ENCODE results near the gene PAH.

Gene PAH

DNA sequence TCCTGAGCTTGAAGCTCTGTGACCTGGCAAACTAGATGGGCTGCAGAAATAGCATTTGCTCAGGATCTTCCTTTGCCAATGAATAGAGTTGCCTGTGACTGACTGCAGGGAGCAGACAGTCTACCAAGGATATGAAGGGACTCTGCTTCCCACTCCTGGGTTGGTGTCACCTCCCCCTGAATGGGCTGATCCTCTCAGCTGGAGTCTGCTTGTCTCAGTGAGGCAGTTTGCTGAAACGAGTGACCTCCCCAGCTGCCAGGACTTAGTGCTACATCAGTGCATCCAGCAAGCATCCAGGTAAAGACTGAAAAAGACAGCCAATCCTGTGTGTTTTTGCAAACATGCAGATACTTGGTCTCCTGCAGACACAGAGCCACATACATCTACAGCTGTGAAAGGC lies 28.5 kb downstream of the PAH start:
- TF ChIP-seq, protein P1, sequence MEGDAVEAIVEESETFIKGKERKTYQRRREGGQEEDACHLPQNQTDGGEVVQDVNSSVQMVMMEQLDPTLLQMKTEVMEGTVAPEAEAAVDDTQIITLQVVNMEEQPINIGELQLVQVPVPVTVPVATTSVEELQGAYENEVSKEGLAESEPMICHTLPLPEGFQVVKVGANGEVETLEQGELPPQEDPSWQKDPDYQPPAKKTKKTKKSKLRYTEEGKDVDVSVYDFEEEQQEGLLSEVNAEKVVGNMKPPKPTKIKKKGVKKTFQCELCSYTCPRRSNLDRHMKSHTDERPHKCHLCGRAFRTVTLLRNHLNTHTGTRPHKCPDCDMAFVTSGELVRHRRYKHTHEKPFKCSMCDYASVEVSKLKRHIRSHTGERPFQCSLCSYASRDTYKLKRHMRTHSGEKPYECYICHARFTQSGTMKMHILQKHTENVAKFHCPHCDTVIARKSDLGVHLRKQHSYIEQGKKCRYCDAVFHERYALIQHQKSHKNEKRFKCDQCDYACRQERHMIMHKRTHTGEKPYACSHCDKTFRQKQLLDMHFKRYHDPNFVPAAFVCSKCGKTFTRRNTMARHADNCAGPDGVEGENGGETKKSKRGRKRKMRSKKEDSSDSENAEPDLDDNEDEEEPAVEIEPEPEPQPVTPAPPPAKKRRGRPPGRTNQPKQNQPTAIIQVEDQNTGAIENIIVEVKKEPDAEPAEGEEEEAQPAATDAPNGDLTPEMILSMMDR (conservative IDR thresholded peaks at IDR 0.05; ENCODE audit: low read depth): no peak
- ChIA-PET POLR2A (ENCODE audit: low non-redundant PET) (no interaction called here), CTCF (no interaction called here)
- DNase-seq (ENCODE audit: low spot score): no peak
- H3K27ac ChIP-seq: no peak overlapping the region

- CTCF ChIA-PET: no interaction called here
- POLR2A ChIA-PET (ENCODE audit: low non-redundant PET): no interaction called here
- no peak for DNase-seq (ENCODE audit: low spot score)
- H3K27ac ChIP-seq: no peak overlapping the region
- TF ChIP-seq, protein P1 (conservative IDR thresholded peaks at IDR 0.05; ENCODE audit: low read depth): no peak
Measured at GRCh38 chr12:102885043-102885932, 31.8 kb downstream of the PAH start.

- no peak overlapping the region for H3K27ac ChIP-seq
- TF ChIP-seq, protein P1 (conservative IDR thresholded peaks at IDR 0.05; ENCODE audit: low read depth): peak; percentile 87
- peak; percentile 40 for DNase-seq (ENCODE audit: low spot score)
- ChIA-PET CTCF (interaction anchor here (0.6 to 1.4 kb wide), 10 partner anchors 9 to 1123 kb away, joined by 3 to 16 read pairs (median 3); no protein-coding TSS in a partner anchor), POLR2A (ENCODE audit: low non-redundant PET) (no interaction called here)
Measured at GRCh38 chr12:102883204-102883799, 33.7 kb downstream of the PAH start.

DNA sequence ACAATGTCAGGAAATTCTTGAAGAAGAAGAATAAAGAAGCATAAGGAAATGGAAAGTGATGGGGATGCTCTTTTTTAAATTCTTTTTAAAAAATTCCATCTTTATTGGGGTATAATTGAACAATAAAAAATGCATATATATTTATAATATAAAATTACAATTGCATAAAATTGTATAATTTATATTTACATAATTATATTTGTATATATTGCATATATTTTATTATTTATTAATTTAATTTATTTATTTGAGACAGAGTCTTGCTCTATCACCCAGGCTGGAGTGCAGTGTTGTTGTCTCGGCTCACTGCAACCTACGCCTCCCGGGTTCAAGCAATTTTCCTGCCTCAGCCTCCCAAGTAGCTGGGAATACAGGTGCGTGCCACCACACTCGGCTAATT lies 36.3 kb downstream of the PAH start:
- ChIA-PET POLR2A (ENCODE audit: low non-redundant PET) (no interaction called here), CTCF (no interaction called here)
- TF ChIP-seq, protein P1 (conservative IDR thresholded peaks at IDR 0.05; ENCODE audit: low read depth): no peak
- H3K27ac ChIP-seq: no peak overlapping the region
- no peak for DNase-seq (ENCODE audit: low spot score)

DNA sequence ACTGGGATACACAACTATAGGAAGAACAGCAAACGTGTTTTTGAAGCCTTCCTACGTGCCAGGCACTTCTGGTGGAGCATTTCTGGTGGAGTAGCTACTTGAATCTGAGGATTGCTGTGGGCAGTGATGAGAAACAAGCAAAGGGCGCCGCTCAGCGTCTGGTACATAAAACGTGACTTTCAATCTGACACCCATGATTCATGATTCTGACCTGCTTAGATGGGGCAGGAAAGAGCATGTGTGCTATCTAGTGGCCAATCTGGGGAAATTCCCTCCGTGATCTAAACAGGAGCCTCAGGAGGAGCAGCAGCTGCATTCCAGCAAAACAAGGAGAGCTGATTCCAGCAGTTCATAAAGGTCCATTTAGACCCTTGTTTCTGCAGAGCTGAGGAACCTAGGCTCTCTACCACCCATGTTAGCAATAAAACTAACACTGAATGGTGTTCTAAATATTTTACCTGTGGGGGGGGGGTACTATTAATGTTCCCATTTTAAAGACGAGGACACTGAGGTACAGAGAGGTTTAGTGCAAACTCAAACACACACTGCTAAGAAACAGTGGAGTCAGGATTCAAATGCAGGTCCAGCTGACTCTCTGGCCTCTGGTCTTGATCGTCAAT lies 37.8 kb downstream of the PAH start:
- DNase-seq (ENCODE audit: low spot score): peak; percentile 64
- CTCF ChIA-PET: interaction anchor here (0.6 to 1.2 kb wide), 7 partner anchors 15 to 669 kb away, joined by 3 to 8 read pairs (median 3); no protein-coding TSS in a partner anchor
- POLR2A ChIA-PET (ENCODE audit: low non-redundant PET): no interaction called here
- no peak overlapping the region for H3K27ac ChIP-seq
- TF ChIP-seq, protein P1 (conservative IDR thresholded peaks at IDR 0.05; ENCODE audit: low read depth): peak; percentile 57

DNA sequence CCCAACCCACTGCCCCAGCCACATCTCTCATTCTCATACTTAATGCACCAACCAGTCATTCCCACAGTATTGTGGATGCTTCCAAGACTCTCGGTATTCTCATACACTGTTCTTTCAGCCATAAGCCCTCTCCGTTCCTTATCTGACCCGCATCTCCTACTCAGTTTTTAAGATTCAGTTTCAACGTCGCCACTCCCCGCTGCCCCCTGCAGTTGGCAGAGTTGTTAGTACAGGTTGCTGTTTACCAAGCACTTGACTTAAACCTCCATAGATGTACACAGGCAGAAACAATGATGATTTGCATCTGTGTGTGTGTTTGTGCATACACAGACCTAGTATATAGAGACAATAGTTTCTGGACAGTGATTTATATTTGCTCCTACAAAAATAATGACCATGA lies 40.2 kb downstream of the PAH start:
- no peak for DNase-seq (ENCODE audit: low spot score)
- CTCF ChIA-PET: no interaction called here
- TF ChIP-seq, protein P1 (conservative IDR thresholded peaks at IDR 0.05; ENCODE audit: low read depth): no peak

More for the DNA sequence above, 40.2 kb downstream of the PAH start:
- no peak overlapping the region for H3K27ac ChIP-seq
- POLR2A ChIA-PET (ENCODE audit: low non-redundant PET): no interaction called here
